ENCODE data around the gene LEFTY2.

GRCh38 chr1:225918280-225918679, 22.7 kb downstream of the LEFTY2 start:
- TF ChIP-seq CEBPG (CRISPR knock-in tag; IDR thresholded peaks at IDR 0.05) (no peak), CEBPG (tag; conservative IDR thresholded peaks at IDR 0.05 in 1 of 2, IDR thresholded peaks at IDR 0.05 in 1 of 2) (no peak), MEIS2 (IDR thresholded peaks at IDR 0.05; ENCODE audit: partially characterized antibody) (no peak), USF1 (CRISPR knock-in tag; IDR thresholded peaks at IDR 0.05) (no peak), TAF1 (IDR thresholded peaks at IDR 0.05; ENCODE audit: control insufficient read depth, extremely low read depth, insufficient read depth, low read length, severe bottlenecking) (no peak), RNF219 (CRISPR knock-in tag; IDR thresholded peaks at IDR 0.05) (no peak), MYBL2 (IDR thresholded peaks at IDR 0.05; ENCODE audit: low read depth) (no peak), MYBL2 (CRISPR knock-in tag; IDR thresholded peaks at IDR 0.05; ENCODE audit: borderline replicate concordance) (no peak), MLX (CRISPR knock-in tag; conservative IDR thresholded peaks at IDR 0.05) (no peak), SMC3 (conservative IDR thresholded peaks at IDR 0.05; ENCODE audit: insufficient read depth, low read depth, low read length) (no peak), SIN3A (IDR thresholded peaks at IDR 0.05; ENCODE audit: borderline replicate concordance in 2 of 2, control insufficient read depth in 1 of 2, low read depth in 2 of 2, low read length in 2 of 2) (no peak), ZC3H4 (CRISPR knock-in tag; IDR thresholded peaks at IDR 0.05; ENCODE audit: borderline replicate concordance) (no peak), TEAD4 (IDR thresholded peaks at IDR 0.05; ENCODE audit: low read length) (no peak), TEAD4 (CRISPR knock-in tag; IDR thresholded peaks at IDR 0.05; ENCODE audit: borderline replicate concordance) (no peak)
- TF ChIP-seq, protein P1, sequence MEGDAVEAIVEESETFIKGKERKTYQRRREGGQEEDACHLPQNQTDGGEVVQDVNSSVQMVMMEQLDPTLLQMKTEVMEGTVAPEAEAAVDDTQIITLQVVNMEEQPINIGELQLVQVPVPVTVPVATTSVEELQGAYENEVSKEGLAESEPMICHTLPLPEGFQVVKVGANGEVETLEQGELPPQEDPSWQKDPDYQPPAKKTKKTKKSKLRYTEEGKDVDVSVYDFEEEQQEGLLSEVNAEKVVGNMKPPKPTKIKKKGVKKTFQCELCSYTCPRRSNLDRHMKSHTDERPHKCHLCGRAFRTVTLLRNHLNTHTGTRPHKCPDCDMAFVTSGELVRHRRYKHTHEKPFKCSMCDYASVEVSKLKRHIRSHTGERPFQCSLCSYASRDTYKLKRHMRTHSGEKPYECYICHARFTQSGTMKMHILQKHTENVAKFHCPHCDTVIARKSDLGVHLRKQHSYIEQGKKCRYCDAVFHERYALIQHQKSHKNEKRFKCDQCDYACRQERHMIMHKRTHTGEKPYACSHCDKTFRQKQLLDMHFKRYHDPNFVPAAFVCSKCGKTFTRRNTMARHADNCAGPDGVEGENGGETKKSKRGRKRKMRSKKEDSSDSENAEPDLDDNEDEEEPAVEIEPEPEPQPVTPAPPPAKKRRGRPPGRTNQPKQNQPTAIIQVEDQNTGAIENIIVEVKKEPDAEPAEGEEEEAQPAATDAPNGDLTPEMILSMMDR (IDR thresholded peaks at IDR 0.05 in 2 of 3, conservative IDR thresholded peaks at IDR 0.05 in 1 of 3; ENCODE audit: insufficient read depth in 2 of 3, low read depth in 1 of 3, low read length in 3 of 3), result no peak
- TF ChIP-seq, protein P2, sequence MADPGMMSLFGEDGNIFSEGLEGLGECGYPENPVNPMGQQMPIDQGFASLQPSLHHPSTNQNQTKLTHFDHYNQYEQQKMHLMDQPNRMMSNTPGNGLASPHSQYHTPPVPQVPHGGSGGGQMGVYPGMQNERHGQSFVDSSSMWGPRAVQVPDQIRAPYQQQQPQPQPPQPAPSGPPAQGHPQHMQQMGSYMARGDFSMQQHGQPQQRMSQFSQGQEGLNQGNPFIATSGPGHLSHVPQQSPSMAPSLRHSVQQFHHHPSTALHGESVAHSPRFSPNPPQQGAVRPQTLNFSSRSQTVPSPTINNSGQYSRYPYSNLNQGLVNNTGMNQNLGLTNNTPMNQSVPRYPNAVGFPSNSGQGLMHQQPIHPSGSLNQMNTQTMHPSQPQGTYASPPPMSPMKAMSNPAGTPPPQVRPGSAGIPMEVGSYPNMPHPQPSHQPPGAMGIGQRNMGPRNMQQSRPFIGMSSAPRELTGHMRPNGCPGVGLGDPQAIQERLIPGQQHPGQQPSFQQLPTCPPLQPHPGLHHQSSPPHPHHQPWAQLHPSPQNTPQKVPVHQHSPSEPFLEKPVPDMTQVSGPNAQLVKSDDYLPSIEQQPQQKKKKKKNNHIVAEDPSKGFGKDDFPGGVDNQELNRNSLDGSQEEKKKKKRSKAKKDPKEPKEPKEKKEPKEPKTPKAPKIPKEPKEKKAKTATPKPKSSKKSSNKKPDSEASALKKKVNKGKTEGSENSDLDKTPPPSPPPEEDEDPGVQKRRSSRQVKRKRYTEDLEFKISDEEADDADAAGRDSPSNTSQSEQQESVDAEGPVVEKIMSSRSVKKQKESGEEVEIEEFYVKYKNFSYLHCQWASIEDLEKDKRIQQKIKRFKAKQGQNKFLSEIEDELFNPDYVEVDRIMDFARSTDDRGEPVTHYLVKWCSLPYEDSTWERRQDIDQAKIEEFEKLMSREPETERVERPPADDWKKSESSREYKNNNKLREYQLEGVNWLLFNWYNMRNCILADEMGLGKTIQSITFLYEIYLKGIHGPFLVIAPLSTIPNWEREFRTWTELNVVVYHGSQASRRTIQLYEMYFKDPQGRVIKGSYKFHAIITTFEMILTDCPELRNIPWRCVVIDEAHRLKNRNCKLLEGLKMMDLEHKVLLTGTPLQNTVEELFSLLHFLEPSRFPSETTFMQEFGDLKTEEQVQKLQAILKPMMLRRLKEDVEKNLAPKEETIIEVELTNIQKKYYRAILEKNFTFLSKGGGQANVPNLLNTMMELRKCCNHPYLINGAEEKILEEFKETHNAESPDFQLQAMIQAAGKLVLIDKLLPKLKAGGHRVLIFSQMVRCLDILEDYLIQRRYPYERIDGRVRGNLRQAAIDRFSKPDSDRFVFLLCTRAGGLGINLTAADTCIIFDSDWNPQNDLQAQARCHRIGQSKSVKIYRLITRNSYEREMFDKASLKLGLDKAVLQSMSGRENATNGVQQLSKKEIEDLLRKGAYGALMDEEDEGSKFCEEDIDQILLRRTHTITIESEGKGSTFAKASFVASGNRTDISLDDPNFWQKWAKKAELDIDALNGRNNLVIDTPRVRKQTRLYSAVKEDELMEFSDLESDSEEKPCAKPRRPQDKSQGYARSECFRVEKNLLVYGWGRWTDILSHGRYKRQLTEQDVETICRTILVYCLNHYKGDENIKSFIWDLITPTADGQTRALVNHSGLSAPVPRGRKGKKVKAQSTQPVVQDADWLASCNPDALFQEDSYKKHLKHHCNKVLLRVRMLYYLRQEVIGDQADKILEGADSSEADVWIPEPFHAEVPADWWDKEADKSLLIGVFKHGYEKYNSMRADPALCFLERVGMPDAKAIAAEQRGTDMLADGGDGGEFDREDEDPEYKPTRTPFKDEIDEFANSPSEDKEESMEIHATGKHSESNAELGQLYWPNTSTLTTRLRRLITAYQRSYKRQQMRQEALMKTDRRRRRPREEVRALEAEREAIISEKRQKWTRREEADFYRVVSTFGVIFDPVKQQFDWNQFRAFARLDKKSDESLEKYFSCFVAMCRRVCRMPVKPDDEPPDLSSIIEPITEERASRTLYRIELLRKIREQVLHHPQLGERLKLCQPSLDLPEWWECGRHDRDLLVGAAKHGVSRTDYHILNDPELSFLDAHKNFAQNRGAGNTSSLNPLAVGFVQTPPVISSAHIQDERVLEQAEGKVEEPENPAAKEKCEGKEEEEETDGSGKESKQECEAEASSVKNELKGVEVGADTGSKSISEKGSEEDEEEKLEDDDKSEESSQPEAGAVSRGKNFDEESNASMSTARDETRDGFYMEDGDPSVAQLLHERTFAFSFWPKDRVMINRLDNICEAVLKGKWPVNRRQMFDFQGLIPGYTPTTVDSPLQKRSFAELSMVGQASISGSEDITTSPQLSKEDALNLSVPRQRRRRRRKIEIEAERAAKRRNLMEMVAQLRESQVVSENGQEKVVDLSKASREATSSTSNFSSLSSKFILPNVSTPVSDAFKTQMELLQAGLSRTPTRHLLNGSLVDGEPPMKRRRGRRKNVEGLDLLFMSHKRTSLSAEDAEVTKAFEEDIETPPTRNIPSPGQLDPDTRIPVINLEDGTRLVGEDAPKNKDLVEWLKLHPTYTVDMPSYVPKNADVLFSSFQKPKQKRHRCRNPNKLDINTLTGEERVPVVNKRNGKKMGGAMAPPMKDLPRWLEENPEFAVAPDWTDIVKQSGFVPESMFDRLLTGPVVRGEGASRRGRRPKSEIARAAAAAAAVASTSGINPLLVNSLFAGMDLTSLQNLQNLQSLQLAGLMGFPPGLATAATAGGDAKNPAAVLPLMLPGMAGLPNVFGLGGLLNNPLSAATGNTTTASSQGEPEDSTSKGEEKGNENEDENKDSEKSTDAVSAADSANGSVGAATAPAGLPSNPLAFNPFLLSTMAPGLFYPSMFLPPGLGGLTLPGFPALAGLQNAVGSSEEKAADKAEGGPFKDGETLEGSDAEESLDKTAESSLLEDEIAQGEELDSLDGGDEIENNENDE (IDR thresholded peaks at IDR 0.05; ENCODE audit: low read depth, low read length), result no peak
